GM18526 (cell line): ENCODE data around the gene RAB29.

Experiments used
- POLR2A ChIP-seq: IDR thresholded peaks from 3 replicates; pipeline ENCODE4 v1.6.1; 2011; ENCODE audit not compliant: insufficient read length; ENCODE audit errors: extremely low read depth

RAB29 gene

GRCh38 chr1:205782627-205783432 is 7.5 kb upstream of the RAB29 start:
- no peak for TF ChIP-seq POLR2A

- no peak for TF ChIP-seq POLR2A
These were observed 5.1 kb upstream of the RAB29 start for GRCh38 chr1:205780335-205780734.

DNA sequence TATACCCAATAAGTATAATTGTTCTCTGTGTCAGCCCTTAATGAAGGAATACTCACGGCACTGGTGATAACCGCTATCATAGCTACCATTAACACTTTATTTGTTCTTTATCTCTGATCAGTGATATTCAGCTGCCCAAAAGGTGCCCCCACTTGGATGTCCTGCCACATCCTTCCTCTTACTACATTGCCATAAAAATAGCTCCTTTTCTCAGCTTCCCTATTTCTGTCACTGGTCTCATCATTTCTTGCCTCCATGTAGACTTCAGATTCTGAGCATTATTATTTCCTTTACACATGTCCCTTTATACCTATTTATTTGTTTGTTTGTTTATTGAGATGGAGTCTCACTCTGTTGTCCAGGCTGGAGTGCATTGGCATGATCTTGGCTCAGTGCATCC is 2.7 kb upstream of the RAB29 start:
- no peak for TF ChIP-seq POLR2A

DNA sequence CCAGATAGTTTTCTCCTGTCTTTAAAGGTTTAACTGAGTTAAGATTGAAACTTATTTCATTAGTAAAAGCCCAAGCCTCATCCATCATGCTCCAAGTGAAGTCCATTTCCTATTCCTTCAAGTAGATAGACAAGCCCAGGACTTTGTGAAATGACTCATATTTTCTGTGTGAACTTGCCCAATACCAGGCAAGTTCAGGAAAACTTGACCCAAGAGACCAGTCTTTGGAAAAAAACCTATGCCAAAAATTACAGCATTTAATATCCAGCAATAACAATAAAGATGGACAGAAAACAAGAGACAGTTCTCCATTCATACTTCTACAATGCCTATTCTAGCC is 405 bp upstream of the RAB29 start:
- no peak for TF ChIP-seq POLR2A

DNA sequence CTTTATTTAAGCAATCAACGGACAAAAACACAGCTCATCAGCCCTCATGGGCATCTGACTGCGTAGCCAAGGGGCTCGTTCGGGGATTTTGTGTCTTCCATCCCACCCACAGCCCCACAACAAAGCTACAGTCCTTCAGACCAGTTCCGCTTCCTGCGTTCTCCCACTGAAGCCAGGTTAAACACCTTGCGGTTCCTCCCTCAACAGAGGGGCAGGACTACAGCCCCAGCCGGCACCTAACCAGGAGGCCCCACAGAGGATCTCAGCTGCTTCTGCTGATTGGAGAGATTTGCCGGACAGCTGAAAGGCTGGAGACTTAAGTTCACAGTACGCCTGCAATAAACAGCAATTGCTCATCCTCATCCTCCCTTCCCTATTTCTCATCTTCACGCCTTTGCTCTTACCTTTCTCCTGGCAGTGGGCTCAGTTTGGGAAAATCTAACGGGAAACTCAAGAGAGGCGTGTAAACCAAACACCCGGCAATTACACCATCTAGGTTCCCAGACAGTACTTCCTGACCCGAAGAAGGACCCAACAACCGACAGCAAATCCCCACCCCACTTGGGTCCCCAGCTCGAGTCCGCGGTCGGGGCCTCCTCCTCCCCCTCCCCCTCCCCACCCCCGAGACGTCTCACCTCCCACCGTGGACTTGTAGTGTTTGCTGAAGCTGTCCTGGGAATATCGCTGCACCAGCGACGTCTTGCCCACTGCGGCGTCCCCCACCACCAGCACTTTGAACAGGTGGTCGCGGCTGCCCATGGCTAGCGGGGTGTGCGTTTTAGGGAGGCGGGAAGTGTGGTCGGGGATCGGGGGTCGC is 876 bp downstream of the RAB29 start:
- TF ChIP-seq POLR2A: peak; percentile 16

GRCh38 chr1:205772607-205773032 is 2.7 kb downstream of the RAB29 start:
- no peak for TF ChIP-seq POLR2A

DNA sequence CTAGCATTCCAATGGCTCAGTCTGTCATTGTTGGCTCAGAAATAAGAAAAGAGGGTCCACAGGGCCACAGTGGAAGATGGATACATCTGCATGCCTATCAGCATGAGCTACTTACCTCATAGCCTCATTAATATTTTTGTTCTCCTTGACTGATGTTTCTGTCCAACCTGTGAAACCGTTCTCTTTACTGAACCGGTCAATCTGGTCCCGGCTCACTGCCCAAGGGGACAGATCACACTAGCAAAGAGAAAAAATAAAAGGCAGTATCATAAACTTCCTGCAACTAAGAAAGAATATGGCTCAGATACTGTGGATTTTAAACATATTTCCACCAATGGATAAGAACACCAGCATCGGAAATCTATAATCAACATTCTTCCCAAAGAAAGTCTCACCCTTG is 4.7 kb downstream of the RAB29 start:
- TF ChIP-seq POLR2A: no peak

- TF ChIP-seq POLR2A: no peak
These were observed 5.5 kb downstream of the RAB29 start for GRCh38 chr1:205769641-205770365.

GRCh38 chr1:205767248-205767647 is 8.0 kb downstream of the RAB29 start:
- TF ChIP-seq POLR2A: no peak

DNA sequence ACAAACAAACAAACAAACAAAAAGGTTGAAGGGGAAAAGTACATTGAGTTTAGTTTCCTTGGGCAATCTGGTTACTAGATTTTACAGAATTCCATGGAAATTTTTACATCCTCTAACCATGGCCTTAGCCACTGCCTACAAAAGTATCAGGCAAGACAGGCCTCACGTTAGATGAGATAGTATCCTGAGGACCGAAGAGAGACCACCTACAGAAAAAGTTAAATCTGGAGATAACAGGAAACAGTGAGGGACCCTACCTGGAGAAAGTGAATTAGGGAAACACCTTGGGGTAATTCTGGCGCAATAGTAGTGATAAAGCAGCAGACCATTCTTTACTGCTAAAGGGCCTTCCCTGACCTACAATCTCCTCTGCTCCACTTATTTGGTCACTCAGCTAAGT is 8.7 kb downstream of the RAB29 start:
- no peak for TF ChIP-seq POLR2A

GRCh38 chr1:205766038-205766437 is 9.2 kb downstream of the RAB29 start:
- no peak for TF ChIP-seq POLR2A

- no peak for TF ChIP-seq POLR2A
These were observed 10.7 kb downstream of the RAB29 start for GRCh38 chr1:205764578-205764977.

DNA sequence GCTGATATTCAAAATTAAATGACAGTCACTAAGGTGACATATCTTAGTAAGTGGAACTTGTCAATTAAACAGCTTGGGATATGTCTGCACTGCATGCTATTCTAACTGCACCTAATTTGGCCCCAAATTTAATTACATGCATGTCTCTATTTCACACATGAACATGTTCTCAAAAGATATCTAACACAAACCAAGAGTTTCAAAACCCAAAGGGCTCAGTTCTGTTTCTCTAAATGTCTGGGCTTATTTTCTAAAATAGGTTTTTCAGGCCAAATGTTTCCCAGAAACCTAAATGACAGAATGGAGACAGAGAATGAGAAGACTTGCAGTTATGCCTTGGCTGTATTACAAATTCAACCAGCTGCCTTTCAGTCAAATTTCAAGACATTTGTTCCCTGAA is 11.3 kb downstream of the RAB29 start:
- no peak for TF ChIP-seq POLR2A

- no peak for TF ChIP-seq POLR2A
These were observed 14.7 kb downstream of the RAB29 start for GRCh38 chr1:205760606-205761005.

- TF ChIP-seq POLR2A: no peak
These were observed 18.7 kb downstream of the RAB29 start for GRCh38 chr1:205756552-205756951.

DNA sequence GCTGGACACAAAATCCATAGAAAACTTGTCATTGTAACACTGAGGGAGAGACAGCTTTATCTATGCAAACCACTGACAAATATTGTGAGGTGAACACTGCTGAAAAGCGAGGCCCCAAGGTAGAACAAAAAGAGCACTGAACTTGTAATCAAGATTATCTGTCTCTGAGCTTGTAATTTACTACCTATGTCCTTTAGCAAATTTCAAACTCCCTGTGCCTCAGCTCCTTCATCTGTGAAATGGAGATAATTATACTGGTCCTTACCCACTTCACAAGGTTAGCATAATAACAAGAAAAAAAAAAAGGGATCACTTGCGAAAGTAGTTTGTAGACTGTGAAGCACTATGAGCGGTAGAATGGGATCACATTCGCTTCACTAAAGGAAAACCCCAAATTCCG is 20.4 kb downstream of the RAB29 start:
- no peak for TF ChIP-seq POLR2A
